Measurements from ENCODE around the gene ANKRD62.
A peak's percentile ranks its signal among the peaks of the same experiment; 100 is the strongest.
"Not testable (repeated sequence)": the region's sequence is repeated elsewhere in the genome, so short reads cannot be mapped to it uniquely, and the experiment has no call there.

ANKRD62 gene

DNA sequence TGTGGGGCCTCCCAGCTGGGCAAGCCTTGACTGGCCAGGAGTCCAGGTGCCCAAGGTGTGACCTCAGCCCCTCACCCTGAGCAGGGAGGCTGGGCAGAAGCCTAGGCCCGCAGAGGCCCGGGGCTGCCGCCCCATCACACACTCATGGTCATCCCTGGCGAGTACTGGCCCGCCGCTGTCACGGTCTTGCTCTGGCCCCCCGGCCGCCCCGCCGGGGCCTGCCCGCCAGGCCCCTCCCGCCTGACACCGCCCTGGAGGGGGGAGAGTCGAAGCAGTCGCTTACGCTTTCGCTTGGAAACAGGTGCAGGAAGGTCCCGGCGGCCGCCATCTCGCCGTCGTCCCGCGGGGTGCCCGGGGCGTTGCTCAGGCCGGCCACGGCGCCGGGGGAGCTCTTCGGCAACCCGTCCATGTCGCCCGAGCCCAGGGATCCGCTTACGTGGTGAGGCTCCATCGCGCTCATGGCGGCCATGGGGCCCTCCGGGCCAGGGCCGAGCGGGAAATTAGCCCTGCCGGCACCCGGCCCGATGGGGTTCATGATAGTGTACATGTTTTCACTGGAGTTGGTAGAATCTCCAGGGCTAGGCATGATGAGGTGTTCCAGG, 26.6 kb upstream of the ANKRD62 start:
- no peak for DNase-seq

DNA sequence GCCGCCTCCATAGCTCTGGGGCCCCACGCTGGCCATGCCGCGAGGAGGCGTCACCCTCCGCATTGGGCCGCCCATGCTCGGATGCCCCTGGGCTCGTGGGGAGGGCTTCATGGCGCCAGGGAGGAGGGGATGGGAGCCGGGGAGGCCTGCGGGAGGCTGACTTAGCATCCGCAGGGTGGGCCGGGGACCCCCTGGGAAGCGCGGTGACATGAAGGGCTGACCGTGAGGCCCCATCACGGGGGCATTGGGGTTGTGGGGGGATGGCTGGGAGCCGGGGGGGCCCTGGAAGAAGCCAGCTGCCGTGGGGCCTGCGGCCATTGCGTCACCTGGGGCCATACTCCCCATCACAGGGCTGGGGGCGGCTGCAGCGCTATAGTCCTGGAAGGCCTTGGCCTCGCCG, 26.0 kb upstream of the ANKRD62 start:
- no peak for DNase-seq

DNA sequence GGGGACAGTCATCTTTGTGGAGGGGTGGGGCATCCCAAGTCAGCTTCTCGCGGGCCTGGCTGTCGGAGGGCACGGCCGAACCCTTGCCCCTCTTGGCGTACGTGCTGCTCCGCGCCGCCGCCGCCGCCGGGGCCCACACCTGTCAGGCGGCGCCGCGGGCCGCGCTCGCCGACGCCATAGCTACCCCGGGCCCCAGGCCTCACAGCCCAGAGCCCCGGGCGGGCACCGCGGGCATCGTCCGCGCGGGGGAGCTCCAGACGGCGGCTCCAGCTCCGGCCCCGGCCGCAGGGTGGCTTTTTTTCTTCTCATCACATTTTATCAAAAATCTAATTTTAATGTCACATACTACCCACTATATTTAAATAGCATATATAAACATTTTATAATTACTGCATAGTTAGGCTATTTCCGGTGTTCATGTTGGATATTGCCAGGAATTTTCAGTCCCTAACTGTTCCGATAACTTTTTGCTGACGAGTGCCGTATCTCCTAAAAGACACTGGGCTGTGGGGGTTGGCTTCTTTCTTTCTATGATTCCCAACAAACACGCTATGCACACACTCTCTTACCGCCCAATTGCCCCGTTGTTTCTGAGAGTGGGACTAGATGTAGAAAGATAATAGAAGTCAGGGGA, 25.2 kb upstream of the ANKRD62 start:
- not testable (repeated sequence) for DNase-seq

DNA sequence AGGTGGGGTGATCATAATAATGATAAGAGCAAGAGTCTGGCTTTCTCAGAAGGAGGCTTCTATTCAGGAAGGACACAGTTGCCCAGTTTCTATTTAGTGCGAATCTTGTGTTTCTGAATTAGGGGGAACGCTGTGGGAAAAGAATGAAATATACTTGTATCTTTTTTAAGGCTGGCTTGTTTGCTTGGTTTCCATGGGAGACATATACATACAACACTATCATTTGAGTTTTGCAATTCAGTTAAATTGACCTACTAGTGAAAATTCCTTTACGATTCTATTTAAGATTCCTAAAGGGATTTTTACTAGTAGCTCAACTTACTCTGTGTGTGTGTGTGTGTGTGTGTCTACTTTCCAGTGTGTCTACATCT, 24.7 kb upstream of the ANKRD62 start:
- DNase-seq: no peak

DNA sequence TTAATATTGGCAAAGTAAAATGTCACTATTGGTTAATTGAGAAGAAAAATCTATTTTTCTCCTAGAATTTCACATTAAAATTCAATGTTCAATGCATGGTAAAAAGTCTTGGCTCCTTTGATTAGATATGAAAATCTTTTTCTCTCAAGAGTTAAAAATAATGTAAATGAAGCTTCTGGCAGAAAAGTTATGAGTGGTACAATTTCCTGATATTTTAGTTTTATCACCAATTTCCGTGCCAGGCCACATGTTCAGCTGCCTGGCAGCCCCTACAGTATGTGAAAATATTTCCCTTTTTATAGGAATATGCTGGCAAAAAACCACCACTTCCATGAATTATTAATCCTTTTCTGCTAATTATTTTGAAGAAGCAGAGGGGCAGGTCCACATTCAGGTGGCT, 22.6 kb upstream of the ANKRD62 start:
- DNase-seq: not testable (repeated sequence)

DNA sequence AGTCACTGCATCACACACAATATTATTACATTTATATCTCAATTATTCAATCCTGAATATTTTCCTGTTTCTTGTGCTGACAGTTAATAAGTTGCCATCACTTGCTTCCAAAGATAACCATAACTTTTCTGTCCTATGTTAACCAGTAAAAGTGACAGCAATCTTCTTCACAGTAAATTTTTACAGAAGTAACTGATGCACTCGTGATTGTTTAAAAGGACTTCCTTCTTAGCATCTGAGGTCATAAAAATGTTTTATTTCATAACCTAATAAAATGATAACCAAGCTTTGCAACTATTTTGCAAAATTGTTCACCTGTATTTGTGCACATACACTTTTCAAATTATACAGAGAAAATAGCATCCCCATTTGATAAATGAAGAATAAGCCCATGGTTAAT, 20.6 kb upstream of the ANKRD62 start:
- no peak for DNase-seq

DNA sequence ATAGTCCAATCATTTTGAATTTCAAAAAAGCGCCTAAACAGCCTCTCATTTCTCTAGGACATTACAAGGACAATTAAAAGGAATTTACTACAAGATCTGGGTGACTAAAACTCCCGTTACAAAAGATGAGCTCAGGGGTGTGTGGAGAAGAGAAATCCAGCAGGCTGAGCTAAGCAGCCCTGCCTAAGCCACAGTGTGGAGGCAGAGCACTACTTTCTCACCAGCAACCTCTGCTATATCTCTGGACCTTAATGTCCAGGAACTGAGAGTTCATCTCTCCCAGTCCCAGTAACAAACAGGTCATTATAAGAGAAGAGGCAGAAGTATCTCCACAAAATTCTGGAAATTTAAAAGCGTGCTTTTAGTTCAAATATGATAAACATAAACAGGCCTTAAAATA, 18.9 kb upstream of the ANKRD62 start:
- DNase-seq: no peak

DNA sequence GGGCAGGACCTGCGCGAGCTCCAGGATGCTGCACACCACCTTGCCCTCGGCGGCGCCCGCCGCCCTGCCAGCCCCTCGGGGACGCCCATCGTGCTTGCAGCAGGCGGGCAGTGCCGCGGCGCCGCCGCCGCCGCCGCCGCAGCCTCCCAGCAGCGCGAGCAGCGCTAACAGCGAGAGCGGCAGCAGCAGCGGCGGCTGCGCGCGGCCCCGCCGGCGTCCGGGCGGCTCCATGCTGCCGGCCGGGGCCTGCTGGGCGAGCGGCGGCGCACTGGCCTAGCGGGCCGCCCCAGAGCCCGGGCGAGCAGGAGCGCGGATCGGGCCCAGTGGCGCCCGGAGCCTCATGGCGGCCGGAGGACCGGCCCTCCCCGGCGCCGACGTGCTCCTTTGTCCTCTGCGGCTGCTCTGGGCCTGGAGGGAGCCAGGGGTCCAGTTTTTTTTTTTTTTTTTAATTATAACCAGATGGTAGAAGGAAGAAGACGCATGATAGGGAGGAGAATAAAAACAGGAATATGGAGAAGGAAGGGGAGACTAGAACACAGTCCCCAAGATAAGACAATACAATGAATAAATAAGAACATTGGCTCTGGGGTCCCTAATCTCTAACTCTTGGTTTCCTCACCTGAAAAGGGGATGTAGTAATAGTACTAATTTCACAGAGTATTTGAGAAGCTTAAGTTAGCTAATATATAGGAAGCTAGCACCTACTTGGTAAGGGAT, 17.1 kb upstream of the ANKRD62 start:
- peak; percentile 36 for DNase-seq

DNA sequence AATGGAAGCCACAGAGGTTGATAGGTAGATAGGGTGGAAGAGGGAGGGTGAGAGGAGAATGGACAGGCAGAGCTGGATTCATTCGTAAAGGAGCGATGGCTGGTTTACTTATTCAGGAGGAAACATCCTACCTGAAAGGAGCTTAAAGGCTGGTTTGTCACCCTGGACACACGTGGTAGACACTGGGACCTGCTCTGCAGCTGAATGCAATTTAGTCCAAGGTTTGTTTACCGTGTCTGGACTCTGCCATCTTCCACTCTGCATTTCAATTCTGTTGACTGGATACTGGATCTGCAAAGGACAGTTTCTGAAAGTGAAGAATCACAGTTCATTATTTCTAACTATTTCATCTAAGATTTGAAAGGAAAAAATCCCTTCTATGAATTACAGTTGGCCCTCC, 15.6 kb upstream of the ANKRD62 start:
- not testable (repeated sequence) for DNase-seq

DNA sequence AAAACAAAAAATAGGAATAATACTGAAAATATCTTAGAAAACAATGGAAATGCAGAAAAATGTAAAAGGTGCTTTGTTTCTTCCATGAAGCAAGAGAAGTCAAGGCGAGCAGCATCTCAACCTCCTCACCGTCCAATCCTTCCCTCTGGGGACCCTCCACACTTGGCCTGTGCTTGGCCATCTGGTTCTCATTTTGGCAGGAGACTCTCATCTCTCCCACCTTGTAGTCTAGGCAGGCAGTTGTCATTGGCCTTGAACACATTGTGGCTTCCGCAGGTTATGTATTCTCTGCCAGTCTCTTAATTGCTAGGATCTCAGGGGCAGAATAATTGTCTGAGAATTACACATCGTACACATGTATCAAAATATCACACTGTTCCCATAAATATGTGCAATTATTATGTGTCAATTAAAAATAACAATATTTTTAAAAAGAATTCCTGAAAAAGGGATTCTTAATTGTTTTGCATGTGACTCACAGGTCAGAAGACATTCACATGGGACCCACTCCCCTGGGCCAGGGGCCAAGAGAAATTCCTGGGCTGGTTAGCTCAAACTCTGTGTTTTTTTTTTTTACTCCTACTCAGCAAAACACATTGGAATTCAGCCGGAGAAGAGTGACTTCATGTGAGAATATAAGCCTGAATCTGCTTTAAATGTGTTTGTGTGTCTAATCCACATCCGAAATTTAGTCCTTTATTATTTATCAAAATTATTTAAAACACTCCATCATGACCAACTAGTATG, 14.0 kb upstream of the ANKRD62 start:
- peak; percentile 87 for DNase-seq

DNA sequence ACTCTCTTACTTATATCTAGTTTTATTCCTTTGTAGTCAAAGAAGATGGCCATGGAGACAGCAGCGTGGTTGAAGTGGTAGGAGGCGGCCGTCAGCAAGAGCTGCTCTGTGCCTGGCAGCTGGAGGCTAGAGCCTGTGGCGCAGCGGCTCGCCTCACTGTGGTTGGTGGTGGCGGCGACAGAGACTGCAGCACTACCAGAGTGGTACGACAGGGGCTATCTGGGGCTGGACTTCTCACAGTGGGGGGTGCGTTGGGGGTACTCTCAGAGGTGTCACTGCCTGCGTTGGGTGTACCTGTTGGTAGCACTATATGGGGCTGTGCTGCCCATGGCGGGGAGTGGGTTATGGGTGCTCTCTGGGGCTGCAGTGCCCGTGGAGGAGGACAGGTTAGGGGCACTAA, 8.5 kb upstream of the ANKRD62 start:
- DNase-seq: no peak

DNA sequence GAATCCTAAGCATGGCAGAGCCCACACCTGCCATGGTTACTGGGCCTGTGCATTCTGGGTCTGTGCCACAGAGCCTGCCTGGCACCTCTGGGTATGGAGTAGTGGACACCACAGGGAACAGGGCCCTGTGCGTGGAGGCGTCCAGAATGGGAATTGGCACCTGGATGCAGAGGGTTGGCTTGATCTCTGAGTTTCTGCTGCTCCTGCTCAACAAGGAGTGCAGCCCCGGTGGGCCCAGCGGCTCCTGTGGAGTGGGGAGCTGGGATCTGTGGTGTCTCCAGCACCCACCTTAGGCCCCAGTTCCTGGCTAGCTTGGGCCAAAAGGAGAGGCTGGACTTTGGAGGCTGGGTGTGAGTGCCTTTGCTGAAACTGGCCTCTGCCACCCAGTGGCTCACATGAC, 7.9 kb upstream of the ANKRD62 start:
- DNase-seq: no peak

DNA sequence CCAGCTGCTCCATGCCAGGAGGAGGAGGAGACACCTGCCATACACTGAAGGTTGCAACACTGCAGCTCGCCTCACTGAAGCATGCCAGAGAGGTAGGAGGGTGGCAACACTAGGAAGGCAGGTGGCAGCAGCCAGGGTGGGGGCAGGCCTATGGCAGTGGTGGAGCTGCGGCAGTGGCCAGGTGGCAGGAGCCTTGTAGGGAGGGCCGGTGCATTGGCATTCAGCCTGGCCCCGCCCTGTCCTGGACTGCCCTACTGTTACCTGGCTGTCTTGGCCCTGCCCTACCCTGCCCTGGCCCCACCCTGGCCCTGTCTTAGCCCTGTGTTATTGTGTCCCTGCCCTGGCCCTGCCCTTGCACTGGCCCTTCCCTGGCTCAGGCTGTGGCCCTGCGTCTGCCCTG, 7.4 kb upstream of the ANKRD62 start:
- no peak for DNase-seq

DNA sequence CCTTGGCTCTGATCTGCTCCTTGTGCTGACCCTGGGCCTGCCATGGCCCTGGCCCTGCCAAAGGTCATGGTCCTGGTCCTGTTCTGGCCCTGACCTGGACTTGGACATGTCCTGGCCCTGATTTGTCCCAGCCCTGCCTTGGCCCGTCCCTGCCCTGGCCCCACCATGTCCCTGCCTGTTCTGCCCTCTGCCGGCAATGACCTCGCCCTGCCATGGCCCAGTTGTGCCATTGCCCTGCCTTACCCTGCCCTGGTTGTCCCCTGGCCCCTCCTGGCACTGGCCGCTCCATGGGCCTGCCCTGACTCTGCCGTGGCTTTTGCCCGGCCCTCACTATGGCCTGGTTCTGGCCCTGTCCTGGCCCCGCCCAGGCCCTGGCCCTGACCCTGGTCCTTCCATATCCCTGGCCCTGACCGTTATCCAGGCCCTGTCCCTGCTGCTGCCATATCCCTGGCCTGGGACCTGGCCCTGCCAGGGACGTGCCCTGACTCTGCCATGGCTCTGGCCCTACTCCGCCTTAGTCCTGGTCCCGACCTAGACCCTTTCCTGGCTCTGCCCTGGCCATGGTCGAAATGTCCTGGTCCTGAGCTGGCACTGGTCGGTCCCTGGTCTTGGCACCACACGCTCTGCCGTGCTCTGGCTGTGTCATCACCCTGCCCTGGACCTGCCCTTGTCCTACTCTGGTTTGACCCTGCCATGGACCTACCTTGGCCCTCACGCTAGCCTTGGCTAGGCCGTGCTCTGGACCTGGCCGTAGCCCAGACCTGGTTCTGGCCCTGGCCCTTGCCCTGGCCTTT, 6.8 kb upstream of the ANKRD62 start:
- no peak for DNase-seq

DNA sequence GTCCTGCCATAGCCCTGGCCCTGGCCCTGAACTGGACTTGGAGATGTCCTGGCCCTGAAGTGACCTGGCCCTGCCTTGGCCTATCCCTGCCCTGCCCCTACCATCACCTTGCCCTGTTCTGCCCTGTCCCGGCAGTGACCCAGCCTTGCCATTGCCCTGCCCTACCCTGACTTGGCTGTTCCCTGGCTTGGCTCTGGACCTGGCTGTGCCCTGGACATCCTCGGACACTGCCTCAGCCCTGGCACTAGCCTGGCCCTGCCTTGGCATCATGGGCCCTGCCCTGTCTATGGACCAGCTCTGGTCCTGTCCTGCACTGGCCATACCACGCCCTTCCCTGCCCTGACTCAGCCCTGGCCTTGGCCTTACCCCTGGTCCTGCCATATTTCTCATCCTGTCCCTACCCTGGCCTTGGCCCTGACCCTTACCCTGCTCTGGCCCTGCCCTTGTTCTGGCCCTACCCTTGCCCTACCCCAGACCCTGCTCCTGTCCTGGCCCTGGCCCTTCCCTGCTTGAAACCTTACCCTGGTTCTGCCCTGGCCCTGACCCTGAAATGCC, 6.1 kb upstream of the ANKRD62 start:
- no peak for DNase-seq

DNA sequence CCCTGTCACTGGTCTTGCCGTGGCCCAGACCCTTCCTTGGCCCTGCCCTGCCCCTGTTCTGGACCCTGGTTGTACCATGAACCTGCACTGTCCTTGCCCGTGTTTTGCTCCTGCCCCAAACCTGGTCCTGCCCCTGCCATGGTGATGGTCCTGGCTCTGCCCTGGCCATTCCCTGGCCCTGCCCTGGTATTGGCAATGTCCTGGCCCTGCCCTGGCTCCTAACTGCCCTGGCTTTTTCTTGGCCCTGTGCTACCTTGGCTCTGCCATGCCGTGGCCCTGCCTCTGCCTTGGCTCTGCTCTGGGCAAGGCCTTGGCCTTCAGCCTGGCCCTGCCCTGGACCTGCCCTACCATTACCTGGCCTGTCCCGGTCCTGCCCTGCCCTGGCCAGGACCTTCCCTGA, 5.5 kb upstream of the ANKRD62 start:
- no peak for DNase-seq

DNA sequence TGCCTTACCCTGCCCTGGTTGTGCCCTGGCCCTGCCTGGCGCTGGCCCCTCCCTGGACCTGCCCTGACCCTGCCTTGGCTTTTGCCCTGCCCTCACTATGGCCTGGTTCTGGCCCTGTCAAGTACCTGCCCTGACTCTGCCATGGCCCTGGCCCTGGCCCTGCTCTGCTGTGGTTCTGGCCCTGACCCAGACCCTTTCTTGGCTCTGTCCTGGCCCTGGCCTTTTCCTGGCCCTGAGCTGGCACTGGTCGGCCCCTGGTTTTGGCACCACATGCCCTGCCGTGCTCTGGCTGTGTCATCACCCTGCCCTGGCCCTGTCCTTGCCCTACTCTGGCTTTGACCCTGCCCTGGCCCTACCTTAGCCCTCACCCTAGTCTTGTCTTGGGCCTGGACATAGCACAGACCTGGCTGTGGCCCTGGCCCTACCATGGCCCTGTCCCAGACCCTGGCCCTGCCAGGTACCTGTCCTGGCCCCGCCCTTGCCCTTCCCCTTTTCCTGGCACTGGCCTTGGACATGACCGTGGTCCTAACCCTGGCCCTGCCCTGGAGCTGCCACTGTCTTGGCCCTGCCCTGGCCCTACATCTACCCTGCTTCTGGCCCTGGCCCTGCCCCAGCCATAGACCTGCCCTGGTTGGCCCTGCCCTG, 4.8 kb upstream of the ANKRD62 start:
- no peak for DNase-seq

DNA sequence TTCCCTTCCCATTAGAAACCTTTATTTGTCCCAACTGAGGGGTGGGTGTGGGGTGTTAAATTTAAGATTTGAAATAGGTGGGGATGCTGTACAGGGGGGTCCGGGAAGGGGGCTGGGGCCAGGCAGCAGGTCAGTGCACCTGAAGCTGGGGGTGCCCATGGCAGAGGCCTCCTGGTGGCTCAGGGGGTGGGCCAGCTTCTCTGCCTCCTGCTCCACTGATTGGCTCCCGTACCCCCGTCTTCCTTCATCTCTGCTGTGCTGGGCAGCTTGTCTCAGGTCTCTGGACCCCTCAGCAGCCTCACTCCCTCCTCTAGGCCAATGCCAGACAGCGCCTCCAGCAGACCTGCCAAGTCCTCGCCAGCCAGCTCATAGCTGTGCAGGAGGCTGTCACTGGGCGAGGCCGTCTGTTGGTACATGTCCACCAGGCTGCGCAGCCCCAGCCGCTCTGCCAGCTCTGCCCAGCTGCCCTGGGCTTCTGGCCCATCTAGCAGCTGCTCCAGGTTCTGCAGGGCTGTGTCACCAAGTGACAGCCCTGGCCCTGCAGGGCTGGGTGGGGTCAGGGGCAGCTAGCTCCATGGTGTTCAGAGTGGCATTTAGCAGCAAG, 2.0 kb upstream of the ANKRD62 start:
- no peak for DNase-seq

DNA sequence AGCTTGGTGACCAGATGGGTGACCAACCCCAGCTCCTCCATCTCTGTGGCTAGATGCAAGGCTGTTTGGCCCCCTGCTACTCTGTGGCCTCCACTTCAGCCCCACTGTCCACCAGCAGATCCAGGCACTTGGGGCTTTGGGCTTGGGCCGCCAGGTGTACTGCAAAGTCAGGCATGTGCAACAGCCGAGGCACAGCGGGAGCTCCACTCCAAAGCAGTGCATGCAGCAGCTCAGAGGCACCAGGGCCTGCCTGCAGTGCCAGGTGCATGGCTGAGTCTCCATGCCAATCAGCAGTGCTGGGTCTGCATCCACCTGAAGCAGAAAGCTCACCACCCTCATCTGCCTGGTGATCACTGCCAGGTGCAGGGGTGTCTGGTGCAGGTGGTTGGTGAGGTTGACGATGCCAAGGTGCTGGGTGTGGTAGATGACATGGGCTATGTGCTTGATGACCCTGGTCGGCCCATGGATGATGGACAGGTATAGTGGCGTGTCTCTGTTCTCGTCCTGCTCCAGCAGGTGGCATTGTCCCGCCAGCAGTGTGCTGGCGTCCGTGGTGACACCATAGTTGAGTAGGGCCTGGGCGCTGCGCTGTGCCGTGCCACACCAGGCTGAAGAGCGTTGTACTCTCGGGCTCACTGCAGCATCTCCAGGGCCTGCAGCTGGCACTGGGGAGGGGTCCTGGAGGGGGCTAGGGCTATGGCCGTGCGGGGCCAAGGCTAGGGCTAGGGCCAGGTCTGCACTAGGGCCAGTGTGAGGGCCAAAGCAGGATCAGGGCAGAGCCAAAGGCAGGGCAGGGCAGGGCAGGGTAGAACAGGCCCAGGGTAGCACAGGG, 1.0 kb upstream of the ANKRD62 start:
- DNase-seq: no peak

DNA sequence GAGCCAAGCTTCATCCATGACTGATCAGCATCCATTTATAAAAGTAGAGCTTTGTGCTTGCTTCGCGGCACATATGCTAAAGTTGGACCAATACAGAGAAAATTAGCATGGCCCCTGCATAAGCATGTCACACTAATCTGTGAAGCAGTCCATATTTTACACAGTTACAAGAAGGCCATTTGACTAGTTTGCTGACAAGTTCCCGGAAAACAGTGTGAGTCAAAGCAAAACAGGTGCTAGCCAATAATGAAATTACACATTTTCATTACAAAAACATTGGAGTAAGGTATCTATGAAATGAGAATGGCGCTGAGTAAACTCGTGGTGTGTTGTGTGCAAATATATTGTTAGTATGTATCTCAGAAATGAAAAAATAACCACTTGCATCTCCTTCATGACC, 4.7 kb downstream of the ANKRD62 start:
- DNase-seq: no peak

DNA sequence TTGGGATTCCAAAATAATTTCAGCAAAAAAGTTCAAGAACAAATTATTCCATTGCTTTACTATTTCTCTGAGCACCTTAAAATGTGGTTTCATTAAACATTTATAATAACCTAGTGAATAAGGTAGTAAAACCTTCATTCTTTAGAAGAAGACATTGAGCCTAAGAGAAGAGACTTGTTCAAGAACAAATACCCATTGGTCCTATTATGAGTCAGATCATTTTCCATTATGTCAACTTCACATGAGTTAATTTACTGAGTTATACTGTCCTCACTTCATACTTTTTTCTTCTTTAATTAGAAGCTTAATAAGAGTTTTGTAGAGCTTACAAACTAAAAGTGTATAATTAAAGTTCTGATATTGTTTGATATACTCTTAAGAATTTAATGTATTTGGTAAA, 5.5 kb downstream of the ANKRD62 start:
- no peak for DNase-seq

Data from fibroblast of skin of abdomen (primary cell).